Measurements from ENCODE around the gene VENTX.

The VENTX gene

GRCh38 chr10:133270773-133271297 is 33.2 kb downstream of the VENTX start:
- in situ Hi-C loops (cut with MboI; ENCODE audit: low sequenced_read_pairs) = no loop called here

DNA sequence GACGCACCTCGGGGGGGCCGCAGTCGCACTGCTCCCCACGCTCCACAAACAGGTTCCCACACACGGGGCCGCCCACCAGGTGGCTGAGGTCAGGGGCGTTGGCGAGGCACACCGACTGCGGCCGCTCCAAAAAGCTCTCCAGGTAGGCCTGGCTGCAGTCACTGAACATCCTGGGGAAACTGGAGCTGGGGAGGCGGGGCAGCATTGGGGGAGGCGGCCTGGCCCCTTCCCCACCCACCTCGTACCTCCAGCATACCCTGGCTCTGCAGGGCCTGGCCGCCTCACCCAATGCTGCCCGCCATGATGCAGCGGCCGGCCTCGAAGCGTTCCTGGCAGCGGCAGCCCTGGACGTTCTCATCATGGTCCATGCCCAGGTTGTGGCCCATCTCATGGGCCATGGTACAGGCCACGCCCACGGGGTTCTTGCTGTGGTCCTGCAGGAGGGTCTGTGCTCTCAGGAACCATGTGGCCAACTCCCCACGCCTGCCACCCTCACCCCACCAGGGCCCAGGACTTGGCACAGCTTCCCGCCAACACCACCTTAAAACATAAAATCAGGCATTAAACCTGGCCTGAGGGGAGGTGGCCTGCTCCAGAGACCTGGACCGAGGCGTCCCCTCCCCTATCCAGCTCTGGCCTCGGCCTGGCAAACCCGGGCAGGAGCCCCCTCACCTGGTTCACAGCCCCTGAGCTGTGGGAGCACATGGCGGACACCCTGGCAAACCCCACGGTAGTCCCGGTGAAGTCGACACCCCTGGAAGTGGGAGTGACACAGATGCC is 34.1 kb downstream of the VENTX start:
- in situ Hi-C loops (cut with MboI; ENCODE audit: low sequenced_read_pairs) = no loop called here

- in situ Hi-C loops (cut with MboI; ENCODE audit: low sequenced_read_pairs) = no loop called here
Measured at GRCh38 chr10:133272301-133272963, 34.8 kb downstream of the VENTX start.

DNA sequence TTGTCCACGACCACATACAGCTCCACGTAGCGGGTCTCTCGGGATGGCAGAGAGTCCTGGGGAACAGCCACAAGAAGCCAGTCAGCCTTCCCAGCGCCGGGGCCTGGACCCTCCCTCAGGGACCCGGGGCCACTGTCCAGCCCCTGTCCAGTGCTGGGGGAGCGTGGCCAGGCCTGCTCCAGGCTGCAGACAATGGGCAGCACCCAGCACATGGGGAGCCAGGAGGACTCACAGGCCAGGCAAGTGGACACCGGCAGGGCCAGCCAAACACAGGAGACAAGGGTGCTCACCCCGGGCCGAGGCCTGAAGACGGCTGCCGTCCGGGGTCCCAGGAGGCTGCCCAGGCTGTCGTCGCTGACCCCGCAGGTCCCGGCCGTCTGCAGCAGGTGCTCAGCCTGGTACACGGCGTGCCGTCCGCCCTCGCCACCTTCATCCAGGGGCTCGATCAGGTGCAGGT is 35.3 kb downstream of the VENTX start:
- in situ Hi-C loops (cut with MboI; ENCODE audit: low sequenced_read_pairs) = no loop called here

DNA sequence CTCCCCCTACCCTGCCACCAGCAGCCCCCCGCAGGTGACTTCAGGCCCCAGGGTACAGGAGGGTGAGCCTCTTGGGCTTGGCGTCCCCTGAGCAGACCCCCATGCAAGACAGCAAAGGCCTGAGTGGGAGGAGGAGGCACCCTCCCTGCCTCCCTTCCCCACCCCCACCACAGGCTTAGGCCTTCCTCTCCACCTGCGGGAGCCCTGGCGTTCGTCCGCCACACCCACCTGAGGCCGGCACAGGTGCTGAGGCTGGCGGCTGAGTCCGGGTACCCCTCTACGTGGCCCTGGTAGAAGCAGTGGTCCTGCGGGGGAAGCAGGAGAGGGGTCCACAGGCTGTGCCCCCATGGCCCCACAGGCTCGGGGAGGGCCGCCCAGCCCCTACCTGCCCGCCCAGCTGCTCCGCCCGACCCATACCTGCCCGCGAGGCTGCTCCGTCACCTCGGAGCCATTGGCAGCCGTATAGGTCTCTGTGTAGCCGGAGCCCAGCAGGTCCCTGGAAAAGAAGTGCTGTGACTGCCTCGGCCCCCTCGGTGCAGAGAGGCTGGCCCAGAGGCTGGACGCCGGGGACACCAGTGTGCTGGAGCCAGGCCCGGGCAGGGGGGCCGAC is 36.0 kb downstream of the VENTX start:
- in situ Hi-C loops (cut with MboI; ENCODE audit: low sequenced_read_pairs) = no loop called here

GRCh38 chr10:133274751-133275683 is 37.4 kb downstream of the VENTX start:
- in situ Hi-C loops (cut with MboI; ENCODE audit: low sequenced_read_pairs) = no loop called here

DNA sequence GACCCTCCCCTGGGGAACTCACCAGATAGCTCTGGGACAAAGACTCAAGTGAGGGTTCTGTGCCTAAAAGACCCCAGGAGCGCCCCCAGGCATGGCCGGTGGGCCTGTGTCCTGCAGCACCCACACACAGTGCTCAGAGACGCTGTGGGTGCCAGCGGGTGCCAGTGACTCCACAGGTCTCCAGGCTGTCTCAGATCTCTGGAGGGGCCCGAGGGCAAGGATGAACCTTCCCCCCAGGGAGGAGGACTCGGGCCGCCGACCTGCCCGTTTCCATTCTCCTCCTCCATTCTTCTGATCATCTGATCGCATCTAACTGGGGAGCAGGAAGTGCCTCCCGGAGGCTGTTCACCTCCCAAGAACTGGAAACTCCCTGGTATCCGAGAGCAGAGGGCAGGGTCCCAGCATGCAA is 38.0 kb downstream of the VENTX start:
- in situ Hi-C loops (cut with MboI; ENCODE audit: low sequenced_read_pairs) = no loop called here

DNA sequence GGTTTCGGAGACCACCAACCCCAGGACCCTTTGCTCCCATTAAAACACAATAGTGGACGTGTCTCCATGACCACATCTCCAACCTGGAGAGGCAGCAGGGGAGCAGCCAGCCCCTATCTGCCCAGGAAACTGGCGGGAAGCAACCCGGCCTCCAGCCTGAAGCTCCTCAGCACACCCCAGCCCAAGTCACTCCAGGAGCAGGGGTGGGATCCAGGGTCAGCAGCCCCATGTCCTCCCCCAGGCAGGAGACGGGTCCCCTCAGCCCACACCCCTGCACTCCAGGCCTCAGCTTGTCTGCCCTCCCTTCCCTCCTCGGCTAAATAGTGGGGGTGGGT is 38.4 kb downstream of the VENTX start:
- in situ Hi-C loops (cut with MboI; ENCODE audit: low sequenced_read_pairs) = no loop called here

- in situ Hi-C loops (cut with MboI; ENCODE audit: low sequenced_read_pairs) = no loop called here
Measured at GRCh38 chr10:133276435-133277201, 39.0 kb downstream of the VENTX start, which contains the start of gene ADAM8. Gene ADAM8, minus strand, starts transcription at chr10:133276868. Its CDS starts 51 bp downstream, at chr10:133276817.

DNA sequence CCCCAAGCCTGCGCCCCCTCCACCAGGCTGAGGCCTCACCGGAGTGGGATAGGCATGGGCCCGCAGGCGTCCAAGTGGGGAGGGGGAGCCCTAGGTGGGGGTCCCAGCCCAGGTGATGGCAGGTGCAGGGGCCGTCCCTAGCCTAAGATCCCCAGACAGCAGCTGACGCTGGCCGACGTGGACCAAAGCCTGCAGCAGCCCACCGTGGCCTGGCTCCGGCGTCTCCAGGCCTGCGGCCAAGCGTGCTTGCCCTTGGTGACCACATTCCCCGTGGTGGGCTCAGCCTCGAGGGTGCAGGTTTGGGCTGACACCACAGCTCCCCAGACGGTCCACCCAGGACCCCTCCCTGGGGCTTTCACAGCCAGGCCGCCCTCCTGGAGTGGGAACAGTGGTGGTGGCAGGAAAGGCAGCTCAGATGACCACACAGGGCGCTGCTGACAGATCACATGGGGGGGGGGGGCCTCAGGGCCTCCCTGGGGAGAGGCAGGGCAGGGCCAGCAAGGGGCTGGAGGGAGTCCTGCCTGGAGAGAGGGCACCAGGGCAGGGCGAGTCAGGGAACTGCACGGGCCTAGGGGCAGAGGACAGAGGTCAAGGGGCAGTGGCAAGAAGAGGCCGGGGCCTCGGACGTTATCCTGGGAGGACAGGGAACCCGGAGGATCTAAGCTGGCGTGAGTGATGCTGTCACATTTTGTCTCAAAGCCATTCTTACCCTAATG is 39.8 kb downstream of the VENTX start:
- in situ Hi-C loops (cut with MboI; ENCODE audit: low sequenced_read_pairs) = no loop called here

DNA sequence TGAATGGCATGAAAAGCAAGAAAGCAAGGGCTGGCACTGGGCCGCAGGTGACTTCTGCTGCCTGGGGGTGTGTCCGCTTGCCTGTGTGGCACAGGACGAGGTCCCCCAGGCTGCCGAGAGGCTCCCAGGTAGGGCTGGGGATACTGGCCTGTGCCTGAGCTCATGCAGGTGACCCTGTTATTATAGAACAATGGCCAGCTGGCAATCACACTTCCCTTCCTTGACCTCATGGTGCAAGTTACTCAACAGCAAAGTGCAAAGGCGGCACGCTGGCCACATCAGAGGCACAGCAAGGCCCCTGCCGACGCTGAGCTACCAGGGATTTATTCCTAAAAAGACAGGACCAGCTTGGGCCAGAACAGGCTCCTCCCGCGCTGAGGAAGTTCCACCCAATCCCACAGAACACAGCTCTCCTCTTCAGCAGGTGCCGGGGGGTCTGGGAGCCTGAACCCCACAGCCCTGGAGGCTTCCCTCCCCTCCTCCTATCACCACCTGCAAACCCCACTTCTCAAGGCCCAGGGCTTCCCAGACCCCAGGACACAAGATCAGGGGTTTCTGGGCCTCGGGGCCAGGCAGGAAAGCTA is 40.4 kb downstream of the VENTX start:
- in situ Hi-C loops (cut with MboI; ENCODE audit: low sequenced_read_pairs) = no loop called here

- in situ Hi-C loops (cut with MboI; ENCODE audit: low sequenced_read_pairs) = no loop called here
Measured at GRCh38 chr10:133278577-133279265, 41.1 kb downstream of the VENTX start.

DNA sequence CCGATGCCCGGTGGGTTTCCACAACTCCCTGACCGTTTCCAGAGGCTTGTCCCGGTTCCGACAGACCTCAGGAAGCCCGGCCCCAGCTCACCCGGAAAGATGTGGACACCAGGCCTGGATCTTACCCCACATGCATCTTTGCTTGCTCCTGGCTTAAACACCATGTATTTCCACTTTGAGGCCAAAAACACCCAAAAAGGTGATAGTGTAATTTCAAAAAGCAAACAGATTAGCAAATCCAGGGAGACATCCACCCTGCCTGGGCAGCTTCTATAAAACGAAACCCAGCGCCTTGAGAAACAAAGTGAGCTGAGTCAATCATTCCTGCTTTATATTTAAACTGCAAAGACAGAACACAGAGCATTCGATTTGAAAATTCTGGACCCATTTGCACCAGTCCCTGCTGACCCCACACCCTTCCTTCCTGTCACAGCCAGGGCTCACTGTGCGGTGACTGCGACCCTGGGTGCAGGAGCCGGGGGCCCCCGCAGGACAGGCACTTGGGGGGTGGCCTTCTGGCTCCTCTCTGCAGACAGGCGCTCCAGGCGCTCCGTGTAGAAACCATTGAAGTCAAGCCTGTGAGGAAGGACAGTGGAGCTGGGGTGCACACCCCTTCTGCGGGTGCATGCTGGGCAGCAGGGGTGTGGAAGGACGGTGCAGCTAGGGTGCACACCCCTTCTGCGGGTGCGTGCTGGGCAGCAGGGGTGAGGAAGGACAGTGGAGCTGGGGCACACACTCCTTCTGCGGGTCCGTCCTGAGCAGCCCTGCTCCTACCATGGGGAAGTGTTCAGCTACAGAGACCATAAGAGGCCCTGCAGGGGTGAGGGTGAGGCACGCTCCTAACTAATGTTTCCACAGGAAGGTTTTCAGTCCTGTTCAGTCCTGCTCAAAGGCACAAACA is 41.9 kb downstream of the VENTX start:
- in situ Hi-C loops (cut with MboI; ENCODE audit: low sequenced_read_pairs) = no loop called here

DNA sequence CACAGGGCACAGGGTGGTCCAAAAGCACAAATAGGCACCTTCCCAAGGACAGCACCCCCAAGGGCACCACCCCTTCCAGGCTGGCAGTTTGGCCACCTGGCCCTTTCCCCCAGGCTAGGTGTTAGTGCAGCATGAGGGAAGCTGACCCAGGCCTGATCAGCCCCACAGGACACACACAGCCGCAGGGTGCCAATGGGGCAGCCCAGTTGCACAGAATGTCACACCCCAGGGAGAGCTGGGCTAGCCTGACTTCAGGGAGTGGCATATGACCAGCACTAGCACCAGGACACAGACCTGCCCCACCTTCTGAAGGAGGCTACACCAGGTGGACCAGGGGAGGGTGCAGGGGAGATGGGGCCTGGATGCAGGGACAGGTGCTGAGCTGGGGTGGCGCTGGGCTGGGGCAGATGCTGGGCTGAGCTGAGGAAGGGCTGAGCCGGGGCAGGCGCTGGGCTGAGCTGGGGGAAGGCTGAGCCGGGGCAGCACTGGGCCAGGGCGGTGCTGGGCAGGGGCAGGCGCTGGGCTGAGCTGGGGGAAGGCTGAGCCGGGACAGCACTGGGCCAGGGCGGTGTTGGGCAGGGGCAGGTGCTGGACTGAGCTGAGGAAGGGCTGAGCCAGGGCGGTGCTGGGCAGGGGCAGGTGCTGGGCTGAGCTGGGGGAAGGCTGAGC is 42.9 kb downstream of the VENTX start:
- in situ Hi-C loops (cut with MboI; ENCODE audit: low sequenced_read_pairs) = no loop called here

DNA sequence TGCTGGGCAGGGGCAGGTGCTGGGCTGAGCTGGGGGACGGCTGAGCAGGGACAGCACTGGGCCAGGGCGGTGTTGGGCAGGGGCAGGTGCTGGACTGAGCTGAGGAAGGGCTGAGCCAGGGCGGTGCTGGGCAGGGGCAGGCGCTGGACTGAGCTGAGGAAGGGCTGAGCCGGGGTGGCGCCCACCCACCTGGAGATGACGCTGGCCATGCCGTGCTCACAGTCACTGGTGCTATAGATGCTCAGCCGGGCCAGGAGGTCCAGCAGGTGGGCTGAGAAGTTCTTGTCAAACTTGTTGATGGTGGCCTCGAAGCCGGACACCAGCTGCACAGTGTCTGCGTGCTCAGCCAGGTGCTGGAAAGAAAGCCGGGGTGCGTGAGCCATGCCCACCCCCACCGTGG is 43.4 kb downstream of the VENTX start:
- in situ Hi-C loops (cut with MboI; ENCODE audit: low sequenced_read_pairs) = no loop called here

GRCh38 chr10:133281628-133282372 is 44.1 kb downstream of the VENTX start:
- in situ Hi-C loops (cut with MboI; ENCODE audit: low sequenced_read_pairs) = no loop called here
